Spleen (tissue), 11 donors: ENCODE measurements around the gene COL17A1. TPM values are rescaled to one million over a fixed set of nuclear protein-coding genes. Genes with fewer than 3 reads are reported as not detected.
A peak's percentile ranks its signal among the peaks of the same experiment; 100 is the strongest.

Source experiments
- DNase-seq: peaks from one replicate; pipeline ENCODE4 v3.0.0-alpha.2; 2020
- H3K27ac ChIP-seq, 8 donors: fragments of 200-600 bp; sonication (generic) in 7 of 8; 1 replicate in 4 of 8; 2 replicates in 4 of 8; pipeline versions ENCODE4 v1.5.0 to v1.8.0; 2016 to 2021; ENCODE audit warnings: inconsistent platforms in 4 of 8, mild to moderate bottlenecking in 4 of 8, moderate library complexity in 1 of 8
- H3K27me3 ChIP-seq, 7 donors: fragments of 200-600 bp; sonication (generic) in 6 of 7; replicated peaks in 1 of 7; 1 replicate in 4 of 7; 2 replicates in 3 of 7; pipeline versions ENCODE4 v1.5.0 to v1.8.0; 2016 to 2021; ENCODE audit warnings: inconsistent platforms in 3 of 7, mild to moderate bottlenecking in 1 of 7
- H3K36me3 ChIP-seq, 6 donors: fragments of 200-600 bp; sonication (generic) in 5 of 6; 1 replicate in 4 of 6; 2 replicates in 2 of 6; pipeline versions ENCODE4 v1.5.0 to v1.8.0; 2016 to 2021; ENCODE audit warnings: inconsistent platforms in 2 of 6
- H3K4me1 ChIP-seq, 6 donors: fragments of 200-600 bp; sonication (generic) in 5 of 6; 1 replicate in 3 of 6; 2 replicates in 3 of 6; pipeline versions ENCODE4 v1.5.0 to v1.8.0; 2016 to 2021; ENCODE audit warnings: inconsistent platforms in 3 of 6
- H3K4me3 ChIP-seq, 8 donors: fragments of 200-600 bp; sonication (generic) in 7 of 8; 1 replicate in 4 of 8; 2 replicates in 4 of 8; pipeline versions ENCODE4 v1.5.0 to v1.8.0; 2016 to 2021; ENCODE audit warnings: inconsistent platforms in 4 of 8, mild to moderate bottlenecking in 4 of 8, moderate library complexity in 2 of 8
- H3K9me3 ChIP-seq, 8 donors: fragments of 200-600 bp; sonication (generic) in 7 of 8; 1 replicate in 4 of 8; 2 replicates in 4 of 8; pipeline versions ENCODE4 v1.5.0 to v1.8.0; 2016 to 2021; ENCODE audit warnings: inconsistent platforms in 4 of 8
- POLR2A ChIP-seq, 3 donors: fragments of 450-650 bp; IDR thresholded peaks; one replicate each; pipeline ENCODE4 v1.5.1; 2017; ENCODE audit warnings: antibody characterized with exemption in 3 of 3, mild to moderate bottlenecking in 1 of 3
- POLR2AphosphoS5 ChIP-seq, 3 donors: sonication (generic); formaldehyde crosslinking; IDR thresholded peaks; one replicate each; pipeline ENCODE4 v1.5.1; 2017; ENCODE audit warnings: antibody characterized with exemption in 3 of 3
- WGBS, 5 donors: extraction: QIAGEN DNeasy Blood & Tissue Kit in 3 of 5; methylation state at CpG; one replicate each; pipeline versions ENCODE4 v1.1.5 to v1.1.7; 2013 to 2018; 5-methylcytosine and 5-hydroxymethylcytosine counted together
- intact Hi-C: fragments of 100-400 bp; cut with DNase I; formaldehyde crosslinking; loops from one replicate; pipeline ENCODE4 v1.15.0; 2023; ENCODE audit warnings: low total_unique reads
- polyA plus RNA-seq, 3 donors: library from polyadenylated mRNA; stranded (reverse); fragments of 200-250 nt; gene quantifications; one replicate each; pipeline ENCODE4 v1.2.1, GENCODE V29; 2013
- total RNA-seq, 7 donors: library from RNA; depleted of rRNA in 3 of 7; stranded (reverse); fragments of >200 nt in 3 of 7; fragmentation: NEBNext Ultra II Directional in 4 of 7; extraction: Animal tissue kit (Norgen Biotek cat#: 25700) in 4 of 7; gene quantifications; one replicate each; pipeline versions ENCODE4 v1.1.0 to v1.2.1, GENCODE V29; 2016 to 2021
- TF ChIP-seq, protein P1 (sequence below), 11 experiments: fragments of 200-600 bp in 7 of 11; fragments of 450-650 bp in 4 of 11; sonication (generic) in 4 of 11; IDR thresholded peaks in 8 of 11; conservative IDR thresholded peaks in 3 of 11; 1 replicate in 7 of 11; 2 replicates in 4 of 11; pipeline versions ENCODE4 v1.4.0 to v1.8.0; 2016 to 2021; ENCODE audit warnings: antibody characterized with exemption in 11 of 11, inconsistent platforms in 4 of 11, mild to moderate bottlenecking in 1 of 11
- donor health status: healthy with polysubstance abuse.
- donor health status: DM: no; HTN: no; CAD: no; lungs with moderate emphysema.
- donor health status: DM: no; HTN: no; CAD: no.
- donor health status: Bipolar disorder and iron deficiency.
- donor health status: healthy.
- donor health status: DM: no; HTN: no; CAD: no.
- donor health status: DM: yes; HTN: yes; CAD: no.

Gene COL17A1
- total and polyA plus RNA-seq, 10 donors, result 0.50 to 5.9 (median 1.8) TPM

DNA sequence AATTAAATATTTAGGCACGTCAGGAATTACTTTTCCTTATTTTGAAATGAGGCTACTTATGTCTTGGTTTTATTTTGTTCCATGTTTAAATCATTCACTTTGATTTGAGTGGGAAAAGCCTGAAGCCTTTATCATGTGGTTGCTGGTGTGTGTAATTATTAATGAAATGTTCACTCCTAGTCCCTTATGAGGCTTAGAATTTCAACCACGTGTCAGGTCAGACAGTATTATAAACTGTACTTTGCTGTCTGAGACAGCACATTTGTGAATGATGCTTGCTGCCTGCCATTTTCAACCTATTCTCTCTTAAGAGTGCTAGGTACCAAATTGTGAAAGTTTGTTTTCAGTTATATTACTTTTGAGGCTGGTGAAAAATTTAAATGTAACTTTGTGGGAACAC lies 58.9 kb downstream of the COL17A1 start:
- DNase-seq, result no peak
- WGBS, 5 donors, result 81 to 93% (median 82%) methylated on average over 2 of the region's 2 CpGs
- no peak overlapping the region for H3K4me3 ChIP-seq
- H3K27ac ChIP-seq, result no peak overlapping the region
- H3K27me3 ChIP-seq, result no peaks in the 10 kb centered on the region
- no peaks in the 10 kb centered on the region for H3K9me3 ChIP-seq
- TF ChIP-seq POLR2AphosphoS5 (IDR thresholded peaks at IDR 0.05) (no peak), POLR2A (IDR thresholded peaks at IDR 0.05) (no peak)
- TF ChIP-seq, protein P1, sequence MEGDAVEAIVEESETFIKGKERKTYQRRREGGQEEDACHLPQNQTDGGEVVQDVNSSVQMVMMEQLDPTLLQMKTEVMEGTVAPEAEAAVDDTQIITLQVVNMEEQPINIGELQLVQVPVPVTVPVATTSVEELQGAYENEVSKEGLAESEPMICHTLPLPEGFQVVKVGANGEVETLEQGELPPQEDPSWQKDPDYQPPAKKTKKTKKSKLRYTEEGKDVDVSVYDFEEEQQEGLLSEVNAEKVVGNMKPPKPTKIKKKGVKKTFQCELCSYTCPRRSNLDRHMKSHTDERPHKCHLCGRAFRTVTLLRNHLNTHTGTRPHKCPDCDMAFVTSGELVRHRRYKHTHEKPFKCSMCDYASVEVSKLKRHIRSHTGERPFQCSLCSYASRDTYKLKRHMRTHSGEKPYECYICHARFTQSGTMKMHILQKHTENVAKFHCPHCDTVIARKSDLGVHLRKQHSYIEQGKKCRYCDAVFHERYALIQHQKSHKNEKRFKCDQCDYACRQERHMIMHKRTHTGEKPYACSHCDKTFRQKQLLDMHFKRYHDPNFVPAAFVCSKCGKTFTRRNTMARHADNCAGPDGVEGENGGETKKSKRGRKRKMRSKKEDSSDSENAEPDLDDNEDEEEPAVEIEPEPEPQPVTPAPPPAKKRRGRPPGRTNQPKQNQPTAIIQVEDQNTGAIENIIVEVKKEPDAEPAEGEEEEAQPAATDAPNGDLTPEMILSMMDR (IDR thresholded peaks at IDR 0.05 in 8 of 11, conservative IDR thresholded peaks at IDR 0.05 in 3 of 11), result no peak
- intact Hi-C loops, result no loop called here
- H3K36me3 ChIP-seq, result peaks cover 0 to 94% (median 54%) of the 10 kb centered on the region in 6 donors
- H3K4me1 ChIP-seq, result peaks cover 0 to 2% (median 0%) of the 10 kb centered on the region in 6 donors

DNA sequence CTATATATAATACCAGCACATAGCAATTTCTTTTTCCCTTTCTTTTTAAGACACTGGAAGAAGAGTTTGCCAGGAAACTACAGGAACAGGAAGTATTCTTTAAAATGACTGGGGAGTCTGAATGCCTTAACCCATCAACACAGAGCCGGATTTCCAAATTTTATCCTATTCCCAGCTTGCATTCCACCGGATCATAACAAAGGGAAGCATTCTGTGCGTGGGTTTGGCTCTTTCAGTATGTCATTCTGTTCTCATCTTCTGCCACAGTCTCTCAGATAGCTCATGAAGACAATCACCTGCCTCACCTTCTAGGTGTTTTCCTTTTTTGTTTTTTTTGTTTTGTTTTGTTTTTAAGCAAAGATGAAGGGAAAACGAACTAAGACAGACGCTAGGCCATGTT lies 60.2 kb downstream of the COL17A1 start:
- peaks cover under 1 to 100% (median 67%) of the 10 kb centered on the region in 6 donors for H3K36me3 ChIP-seq
- H3K27ac ChIP-seq, result peak overlapping the region in 2 of 8 donors; percentile 7 to 9
- TF ChIP-seq POLR2AphosphoS5 (IDR thresholded peaks at IDR 0.05) (no peak), POLR2A (IDR thresholded peaks at IDR 0.05) (no peak)
- no peak overlapping the region for H3K4me3 ChIP-seq
- no peaks in the 10 kb centered on the region for H3K27me3 ChIP-seq
- intact Hi-C loops, result no loop called here
- DNase-seq, result no peak
- WGBS, 5 donors, result 77 to 88% (median 82%) methylated on average over 5 of the region's 5 CpGs
- no peaks in the 10 kb centered on the region for H3K9me3 ChIP-seq
- peaks cover 0 to 3% (median 0%) of the 10 kb centered on the region in 6 donors for H3K4me1 ChIP-seq

DNA sequence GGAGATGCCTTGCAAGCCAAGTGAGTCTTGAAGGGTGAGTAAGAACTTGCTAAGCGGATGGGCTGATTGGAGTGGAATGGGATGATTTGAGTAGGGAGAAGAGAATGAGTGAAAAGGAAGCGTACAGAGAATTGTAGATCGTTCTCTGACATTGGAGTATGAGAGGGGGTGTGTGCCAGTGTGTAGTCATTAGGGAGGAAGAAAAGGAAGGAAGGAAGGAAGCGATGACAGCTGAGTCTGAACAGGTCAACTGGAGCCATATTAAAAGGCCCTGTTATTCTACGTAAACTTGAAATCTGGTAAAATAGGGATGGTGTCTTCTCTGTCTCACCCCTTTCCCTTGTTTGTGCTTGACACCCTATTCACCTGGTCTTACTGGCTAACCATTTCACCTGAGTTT lies 63.7 kb downstream of the COL17A1 start:
- 78 to 89% (median 79%) methylated on average over 5 of the region's 5 CpGs for WGBS, 5 donors
- no peak overlapping the region for H3K27ac ChIP-seq
- H3K4me1 ChIP-seq, result peaks cover 0 to 3% (median 0%) of the 10 kb centered on the region in 6 donors
- no peaks in the 10 kb centered on the region for H3K9me3 ChIP-seq
- DNase-seq, result no peak
- TF ChIP-seq POLR2A (IDR thresholded peaks at IDR 0.05), result no peak
- no peak for TF ChIP-seq POLR2AphosphoS5 (IDR thresholded peaks at IDR 0.05)
- TF ChIP-seq, protein P1 (IDR thresholded peaks at IDR 0.05 in 8 of 11, conservative IDR thresholded peaks at IDR 0.05 in 3 of 11), result no peak
- no peaks in the 10 kb centered on the region for H3K27me3 ChIP-seq
- H3K36me3 ChIP-seq, result peaks cover 8 to 100% (median 79%) of the 10 kb centered on the region in 6 donors
- no peak overlapping the region for H3K4me3 ChIP-seq
- intact Hi-C loops, result no loop called here

DNA sequence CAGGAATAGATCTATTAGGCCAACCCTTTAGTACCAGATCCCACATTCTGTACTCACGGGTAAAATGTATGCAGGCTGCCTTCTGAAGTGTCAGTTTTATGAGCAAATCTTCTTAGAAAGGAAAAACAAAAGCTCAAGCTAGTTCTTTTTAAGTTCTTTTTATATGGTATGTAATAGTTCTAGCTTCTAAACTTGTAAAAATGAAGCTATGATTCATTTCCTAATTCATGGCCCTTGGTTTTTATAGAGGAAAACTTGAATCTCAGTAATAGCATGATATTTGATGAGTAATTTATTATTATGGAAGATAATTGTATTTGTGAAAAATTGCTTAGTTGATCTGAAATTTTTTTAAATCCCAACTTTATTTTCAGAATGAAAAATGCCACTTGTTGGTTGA lies 64.4 kb downstream of the COL17A1 start:
- peaks cover 8 to 100% (median 74%) of the 10 kb centered on the region in 6 donors for H3K36me3 ChIP-seq
- no peak for TF ChIP-seq POLR2AphosphoS5 (IDR thresholded peaks at IDR 0.05)
- H3K9me3 ChIP-seq, result no peaks in the 10 kb centered on the region
- no peaks in the 10 kb centered on the region for H3K27me3 ChIP-seq
- no peak for DNase-seq
- no peak overlapping the region for H3K4me3 ChIP-seq
- 90 to 100% (median 97%) methylated on average over 1 of the region's 1 CpG for WGBS, 5 donors
- intact Hi-C loops, result no loop called here
- H3K27ac ChIP-seq, result no peak overlapping the region
- peaks cover 0 to 3% (median 0%) of the 10 kb centered on the region in 6 donors for H3K4me1 ChIP-seq

DNA sequence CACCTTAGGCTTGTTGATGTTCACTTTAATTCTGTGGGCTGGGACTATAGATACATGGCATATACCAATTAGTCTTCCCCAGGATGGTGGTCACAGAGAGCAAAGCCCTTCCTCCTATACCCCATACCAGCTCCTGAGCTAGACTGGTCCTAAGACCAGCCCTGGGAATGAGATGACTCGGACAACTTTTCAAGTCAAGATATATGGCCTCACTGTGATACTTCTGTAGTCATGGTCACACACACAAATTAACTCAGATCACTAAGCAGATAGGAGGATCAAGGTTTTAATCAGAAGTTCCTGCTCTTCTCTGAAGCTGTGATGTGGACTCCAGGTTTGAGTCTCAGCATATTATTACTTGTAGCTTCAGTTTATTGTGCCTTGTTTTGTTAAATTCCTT lies 65.7 kb downstream of the COL17A1 start:
- H3K27me3 ChIP-seq, result no peaks in the 10 kb centered on the region
- H3K27ac ChIP-seq, result no peak overlapping the region
- H3K36me3 ChIP-seq, result peaks cover 8 to 100% (median 64%) of the 10 kb centered on the region in 6 donors

More for the DNA sequence above, 65.7 kb downstream of the COL17A1 start:
- intact Hi-C loops, result no loop called here
- DNase-seq, result no peak
- Histone ChIP-seq H3K4me3 (no peak overlapping the region), H3K9me3 (no peaks in the 10 kb centered on the region), H3K4me1 (peaks cover 0 to 3% (median 0%) of the 10 kb centered on the region in 6 donors)
- WGBS, 5 donors, result 89 to 100% (median 95%) methylated on average over 1 of the region's 1 CpG
- TF ChIP-seq, protein P1 (IDR thresholded peaks at IDR 0.05 in 8 of 11, conservative IDR thresholded peaks at IDR 0.05 in 3 of 11), result no peak
- TF ChIP-seq POLR2A (IDR thresholded peaks at IDR 0.05) (no peak), POLR2AphosphoS5 (IDR thresholded peaks at IDR 0.05) (no peak)
